ENCODE results near the gene CR2. TPM values are rescaled to one million over a fixed set of nuclear protein-coding genes. Genes with fewer than 3 reads are reported as not detected.

CR2 gene
- total RNA-seq, 4 donors from 2014 or later = not detected

Other genes with a start within 250 kb of the CR2 start
- 100 to 1,000 TPM in 1 of 4 donors, 10 to 100 TPM in 3; 36.5 to 100 (median 72.2) TPM for gene CD55, start 132.7 kb upstream of the CR2 start, total RNA-seq
- 1 to 10 TPM in 2 of 4 donors, under 1 TPM in 2; 0.15 to 3.5 (median 1.7) TPM for gene CR1, start 41.8 kb downstream of the CR2 start, total RNA-seq
- not detected for gene CR1L, start 190.8 kb downstream of the CR2 start, total RNA-seq